Uterus (tissue), 2 donors: ENCODE results near the gene CBLN3.

ENCODE experiments used
- POLR2A ChIP-seq, 2 donors: fragments of 450-650 bp; IDR thresholded peaks; one replicate each; pipeline ENCODE4 v1.6.1; 2016; ENCODE audit warnings: antibody characterized with exemption in 2 of 2, mild to moderate bottlenecking in 1 of 2, moderate library complexity in 1 of 2
- TF ChIP-seq, protein P1 (sequence below), 4 experiments: fragments of 200-600 bp in 2 of 4; fragments of 450-650 bp in 2 of 4; sonication (generic) in 2 of 4; IDR thresholded peaks; one replicate each; pipeline ENCODE4 v1.5.1; 2016 to 2019; ENCODE audit warnings: antibody characterized with exemption in 4 of 4, mild to moderate bottlenecking in 2 of 4, moderate library complexity in 1 of 4

GRCh38 chr14:24441904-24442239 is 12.4 kb upstream of the CBLN3 start:
- TF ChIP-seq, protein P1, sequence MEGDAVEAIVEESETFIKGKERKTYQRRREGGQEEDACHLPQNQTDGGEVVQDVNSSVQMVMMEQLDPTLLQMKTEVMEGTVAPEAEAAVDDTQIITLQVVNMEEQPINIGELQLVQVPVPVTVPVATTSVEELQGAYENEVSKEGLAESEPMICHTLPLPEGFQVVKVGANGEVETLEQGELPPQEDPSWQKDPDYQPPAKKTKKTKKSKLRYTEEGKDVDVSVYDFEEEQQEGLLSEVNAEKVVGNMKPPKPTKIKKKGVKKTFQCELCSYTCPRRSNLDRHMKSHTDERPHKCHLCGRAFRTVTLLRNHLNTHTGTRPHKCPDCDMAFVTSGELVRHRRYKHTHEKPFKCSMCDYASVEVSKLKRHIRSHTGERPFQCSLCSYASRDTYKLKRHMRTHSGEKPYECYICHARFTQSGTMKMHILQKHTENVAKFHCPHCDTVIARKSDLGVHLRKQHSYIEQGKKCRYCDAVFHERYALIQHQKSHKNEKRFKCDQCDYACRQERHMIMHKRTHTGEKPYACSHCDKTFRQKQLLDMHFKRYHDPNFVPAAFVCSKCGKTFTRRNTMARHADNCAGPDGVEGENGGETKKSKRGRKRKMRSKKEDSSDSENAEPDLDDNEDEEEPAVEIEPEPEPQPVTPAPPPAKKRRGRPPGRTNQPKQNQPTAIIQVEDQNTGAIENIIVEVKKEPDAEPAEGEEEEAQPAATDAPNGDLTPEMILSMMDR (IDR thresholded peaks at IDR 0.05), result no peak
- TF ChIP-seq POLR2A (IDR thresholded peaks at IDR 0.05), result no peak
